ENCODE results near the gene CSNK2A3.

- TF ChIP-seq CTCF (IDR thresholded peaks at IDR 0.05) (no peak), POLR2A (IDR thresholded peaks at IDR 0.05) (no peak)
These were observed 47.7 kb upstream of the CSNK2A3 start for GRCh38 chr11:11400635-11401232.
